GM12891 (cell line): ENCODE measurements around the gene UBE2S.
A peak's percentile ranks its signal among the peaks of the same experiment; 100 is the strongest.

Experiments
- DNase-seq: peaks from one replicate; pipeline ENCODE4 v3.0.0; 2011; ENCODE audit warnings: low spot score; ENCODE audit not compliant: insufficient read length
- FAIRE-seq: peaks from 2 replicates; lab custom pipeline; 2011; peaks lifted over from hg19 to GRCh38; lab: Jason Lieb, UNC
- PAX5 ChIP-seq: IDR thresholded peaks from 2 replicates; pipeline ENCODE4 v1.6.1; 2011; ENCODE audit warnings: low read length, moderate library complexity, mild to moderate bottlenecking; ENCODE audit not compliant: insufficient read depth, severe bottlenecking
- POLR2A ChIP-seq: IDR thresholded peaks from 2 replicates; pipeline ENCODE4 v1.6.1; 2011; ENCODE audit warnings: low read depth, low read length, control low read depth
- POLR2AphosphoS5 ChIP-seq: IDR thresholded peaks from 2 replicates; pipeline ENCODE4 v1.6.1; 2011; ENCODE audit warnings: low read depth, low read length, control low read depth
- POU2F2 ChIP-seq: IDR thresholded peaks from 2 replicates; pipeline ENCODE4 v1.6.1; 2011; ENCODE audit warnings: low read depth, mild to moderate bottlenecking, control low read depth, low read length, moderate library complexity
- SPI1 ChIP-seq: IDR thresholded peaks from 2 replicates; pipeline ENCODE4 v1.6.1; 2011; ENCODE audit warnings: low read depth, low read length, control low read depth
- TAF1 ChIP-seq: IDR thresholded peaks from 2 replicates; pipeline ENCODE4 v1.6.1; 2011; ENCODE audit warnings: low read depth, low read length, control low read depth

UBE2S gene

GRCh38 chr19:55353356-55353802, 54.2 kb downstream of the UBE2S start:
- no peak for DNase-seq
- no peak for TF ChIP-seq SPI1
- no peak for TF ChIP-seq TAF1
- no peak for TF ChIP-seq POLR2AphosphoS5
- no peak for TF ChIP-seq POU2F2
- no peak for TF ChIP-seq PAX5
- FAIRE-seq, result peak; percentile 5

GRCh38 chr19:55352549-55353145, 54.9 kb downstream of the UBE2S start:
- no peak for FAIRE-seq
- no peak for TF ChIP-seq POLR2A
- TF ChIP-seq POLR2AphosphoS5, result no peak
- TF ChIP-seq PAX5, result no peak
- no peak for TF ChIP-seq POU2F2
- no peak for TF ChIP-seq TAF1
- no peak for TF ChIP-seq SPI1
- DNase-seq, result no peak

GRCh38 chr19:55352040-55352439, 55.5 kb downstream of the UBE2S start:
- DNase-seq (no peak), FAIRE-seq (no peak)
- no peak for TF ChIP-seq POU2F2
- TF ChIP-seq PAX5, result no peak
- no peak for TF ChIP-seq POLR2AphosphoS5

- TF ChIP-seq PAX5 (no peak), SPI1 (no peak), POLR2AphosphoS5 (no peak), TAF1 (no peak), POLR2A (no peak), POU2F2 (no peak)
- FAIRE-seq (no peak), DNase-seq (no peak)
Measured at GRCh38 chr19:55350620-55351315, 56.8 kb downstream of the UBE2S start.
